Measurements from ENCODE around the gene POM121L12.

The POM121L12 gene

DNA sequence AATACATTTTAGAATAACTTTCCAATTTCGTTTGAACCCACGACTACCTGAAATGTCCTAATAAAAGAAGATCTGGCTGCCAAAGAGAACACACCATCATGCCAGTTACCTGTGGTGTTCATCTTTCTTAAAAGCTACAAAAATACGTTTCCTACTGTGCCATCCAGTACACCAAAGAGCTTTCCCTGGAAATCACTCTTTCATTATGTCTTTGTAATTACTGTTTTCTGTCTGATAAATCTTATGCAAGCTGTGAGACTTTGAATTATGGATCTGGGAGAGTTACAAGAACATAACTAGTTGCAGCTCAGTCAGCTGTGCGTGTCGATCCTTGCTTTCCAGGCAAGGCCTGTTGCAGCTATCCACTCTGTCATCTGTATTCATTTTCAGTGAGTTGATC is 12.5 kb upstream of the POM121L12 start:
- Histone ChIP-seq H3K9ac (no peak overlapping the region), H3K4me3 (no peak overlapping the region), H3K27ac (no peak overlapping the region), H3K27me3 (no peaks in the 10 kb centered on the region), H3K9me3 (no peaks in the 10 kb centered on the region), H3K36me3 (no peaks in the 10 kb centered on the region), H4K20me1 (no peaks in the 10 kb centered on the region), H3K4me2 (no peak overlapping the region), H3K4me1 (no peaks in the 10 kb centered on the region)
- no peak for TF ChIP-seq Cebpa-rat (IDR thresholded peaks at IDR 0.05)

GRCh38 chr7:53048638-53049037 is 13.2 kb downstream of the POM121L12 start:
- no peak overlapping the region for H3K4me3 ChIP-seq
- no peaks in the 10 kb centered on the region for H4K20me1 ChIP-seq
- no peak for TF ChIP-seq Cebpa-rat (IDR thresholded peaks at IDR 0.05)
- no peak overlapping the region for H3K27ac ChIP-seq
- no peak overlapping the region for H3K4me2 ChIP-seq
- no peak overlapping the region for H3K9ac ChIP-seq
- H3K9me3 ChIP-seq: no peaks in the 10 kb centered on the region
- H3K4me1 ChIP-seq: no peaks in the 10 kb centered on the region
- H3K27me3 ChIP-seq: no peaks in the 10 kb centered on the region
- H3K36me3 ChIP-seq: no peaks in the 10 kb centered on the region

DNA sequence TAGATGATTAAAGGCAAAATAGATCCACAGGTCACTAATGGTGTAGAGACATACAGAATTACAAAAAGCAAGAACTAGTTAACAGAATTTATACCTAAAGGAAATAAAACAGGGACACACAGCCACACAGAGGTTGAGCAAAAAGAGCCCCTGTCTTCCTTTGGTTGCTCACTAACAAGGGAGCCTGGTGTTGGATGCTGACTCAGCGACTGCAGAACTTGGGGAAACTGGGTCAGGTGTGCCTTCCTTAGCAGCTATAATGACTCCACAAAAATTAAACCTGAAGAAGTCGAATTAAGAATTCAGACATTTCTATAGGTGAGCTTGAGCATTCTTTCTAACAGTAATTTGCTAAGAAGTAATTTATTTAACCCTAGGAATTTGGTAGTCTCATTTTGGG is 15.0 kb downstream of the POM121L12 start:
- H3K4me2 ChIP-seq: no peak overlapping the region
- H3K27ac ChIP-seq: no peak overlapping the region
- H3K9ac ChIP-seq: no peak overlapping the region
- no peaks in the 10 kb centered on the region for H4K20me1 ChIP-seq
- no peak overlapping the region for H3K4me3 ChIP-seq
- H3K36me3 ChIP-seq: no peaks in the 10 kb centered on the region
- no peaks in the 10 kb centered on the region for H3K27me3 ChIP-seq
- H3K9me3 ChIP-seq: no peaks in the 10 kb centered on the region
- TF ChIP-seq Cebpa-rat (IDR thresholded peaks at IDR 0.05): no peak
- no peaks in the 10 kb centered on the region for H3K4me1 ChIP-seq

DNA sequence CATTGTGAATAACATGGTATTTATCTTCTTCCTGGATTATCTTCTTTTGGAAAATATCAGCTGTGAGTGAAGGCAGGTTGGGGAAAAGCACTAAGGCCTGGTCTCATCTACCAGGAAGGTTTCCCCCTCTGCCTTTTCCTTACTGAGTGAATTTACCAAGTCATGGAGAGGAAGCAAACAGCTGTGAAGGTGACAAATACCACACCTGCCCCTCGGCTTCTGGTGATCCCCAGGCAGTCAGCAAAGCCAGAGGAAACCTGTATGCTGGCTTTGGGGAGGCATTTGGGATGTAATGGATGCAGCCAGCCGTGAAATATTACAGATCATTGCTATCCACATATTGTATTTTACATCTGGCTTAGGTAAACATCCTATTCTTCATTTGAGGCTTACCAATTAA is 24.2 kb downstream of the POM121L12 start:
- no peak overlapping the region for H3K27ac ChIP-seq
- no peaks in the 10 kb centered on the region for H3K27me3 ChIP-seq
- no peaks in the 10 kb centered on the region for H3K9me3 ChIP-seq
- H3K4me2 ChIP-seq: no peak overlapping the region
- H4K20me1 ChIP-seq: no peaks in the 10 kb centered on the region
- H3K9ac ChIP-seq: no peak overlapping the region
- H3K4me1 ChIP-seq: no peaks in the 10 kb centered on the region
- TF ChIP-seq Cebpa-rat (IDR thresholded peaks at IDR 0.05): no peak
- H3K36me3 ChIP-seq: no peaks in the 10 kb centered on the region
- H3K4me3 ChIP-seq: no peak overlapping the region

DNA sequence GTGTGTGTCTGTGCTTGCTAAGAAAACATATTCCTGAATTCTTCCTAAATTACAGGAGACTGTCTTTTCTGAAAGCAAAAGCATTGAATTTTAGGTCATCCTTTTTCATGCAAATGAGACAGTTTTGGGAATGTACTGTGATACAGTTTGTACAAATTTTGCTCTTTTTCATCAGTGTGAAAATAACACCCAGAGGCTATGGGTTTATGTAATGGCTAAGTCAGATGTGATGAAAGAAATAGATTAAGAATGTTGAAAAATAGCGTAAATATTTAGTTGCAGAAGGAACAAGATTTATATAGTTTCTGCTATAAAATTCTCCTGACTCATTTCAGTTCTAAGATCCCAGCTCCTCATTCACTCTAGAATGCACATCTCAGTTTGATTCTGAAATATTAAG is 24.6 kb downstream of the POM121L12 start:
- Histone ChIP-seq H3K9ac (no peak overlapping the region), H3K4me3 (no peak overlapping the region), H3K4me2 (no peak overlapping the region), H3K27ac (no peak overlapping the region), H4K20me1 (no peaks in the 10 kb centered on the region), H3K9me3 (no peaks in the 10 kb centered on the region), H3K36me3 (no peaks in the 10 kb centered on the region), H3K4me1 (no peaks in the 10 kb centered on the region), H3K27me3 (no peaks in the 10 kb centered on the region)
- TF ChIP-seq Cebpa-rat (IDR thresholded peaks at IDR 0.05): no peak

DNA sequence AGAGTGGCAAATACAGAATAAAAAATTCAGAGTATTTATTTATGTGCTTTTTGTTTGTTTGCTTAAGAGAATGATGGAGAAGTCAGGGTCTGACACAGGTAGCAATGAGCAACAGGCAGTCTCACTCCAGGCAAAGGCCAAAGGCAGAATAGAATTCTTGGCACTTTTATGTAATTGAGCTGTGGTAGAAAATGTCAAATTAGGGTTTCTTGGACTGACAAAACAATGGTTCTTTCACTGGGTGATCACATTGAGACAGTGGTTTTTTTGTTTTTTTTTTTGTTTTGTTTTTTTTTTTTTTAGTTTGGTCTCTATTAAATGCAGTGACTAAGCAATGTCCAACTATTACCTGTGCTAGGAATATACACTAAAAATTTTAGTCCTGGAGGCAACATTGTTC is 27.4 kb downstream of the POM121L12 start:
- H3K4me2 ChIP-seq: no peak overlapping the region
- no peaks in the 10 kb centered on the region for H3K4me1 ChIP-seq
- no peaks in the 10 kb centered on the region for H3K36me3 ChIP-seq
- no peaks in the 10 kb centered on the region for H3K27me3 ChIP-seq
- H4K20me1 ChIP-seq: no peaks in the 10 kb centered on the region
- no peaks in the 10 kb centered on the region for H3K9me3 ChIP-seq
- TF ChIP-seq Cebpa-rat (IDR thresholded peaks at IDR 0.05): no peak
- no peak overlapping the region for H3K27ac ChIP-seq
- no peak overlapping the region for H3K4me3 ChIP-seq
- H3K9ac ChIP-seq: no peak overlapping the region

DNA sequence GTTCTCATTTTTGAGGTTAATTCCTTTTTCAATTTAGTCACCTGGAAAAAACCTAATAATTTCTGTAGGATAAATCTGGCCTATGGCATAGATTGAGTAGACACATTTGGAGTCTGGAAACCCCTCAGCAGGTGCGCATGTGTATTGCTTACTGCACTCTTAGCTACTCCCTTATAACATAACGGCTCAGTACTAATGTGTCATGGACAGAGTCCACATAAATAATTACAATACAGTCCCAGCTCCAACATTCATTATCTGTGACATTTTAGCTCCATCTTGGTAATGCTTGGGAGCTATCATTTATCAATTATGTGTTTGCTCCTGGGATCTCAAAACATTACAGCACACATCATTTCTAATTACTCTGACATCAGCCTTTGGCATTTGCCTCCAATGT is 33.2 kb downstream of the POM121L12 start:
- Histone ChIP-seq H4K20me1 (no peaks in the 10 kb centered on the region), H3K27ac (no peak overlapping the region), H3K36me3 (no peaks in the 10 kb centered on the region), H3K4me2 (no peak overlapping the region), H3K9me3 (no peaks in the 10 kb centered on the region), H3K9ac (no peak overlapping the region), H3K4me3 (no peak overlapping the region), H3K4me1 (no peaks in the 10 kb centered on the region), H3K27me3 (no peaks in the 10 kb centered on the region)
- no peak for TF ChIP-seq Cebpa-rat (IDR thresholded peaks at IDR 0.05)

DNA sequence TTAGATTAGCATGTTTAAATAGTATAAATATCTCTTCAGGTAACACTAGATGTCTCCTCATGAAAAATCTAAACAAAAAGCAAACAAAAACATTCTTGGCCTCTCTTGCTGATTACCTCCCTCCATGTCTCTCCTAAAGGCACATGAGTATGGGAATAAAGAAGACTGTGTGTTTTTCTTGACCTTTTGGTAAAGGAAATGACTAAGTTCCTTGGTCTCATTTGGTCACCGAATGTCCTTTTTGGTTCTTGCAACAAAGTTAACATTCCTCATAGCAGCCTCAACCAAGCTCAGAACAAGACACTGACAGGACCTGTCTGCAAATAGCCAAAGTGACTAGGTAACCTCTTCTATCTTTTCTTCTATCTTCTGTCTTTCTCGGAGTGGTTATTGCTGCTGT is 35.5 kb downstream of the POM121L12 start:
- Histone ChIP-seq H3K27ac (no peak overlapping the region), H3K4me2 (no peak overlapping the region), H3K4me3 (no peak overlapping the region), H3K36me3 (no peaks in the 10 kb centered on the region), H4K20me1 (no peaks in the 10 kb centered on the region), H3K4me1 (no peaks in the 10 kb centered on the region), H3K9ac (no peak overlapping the region), H3K27me3 (no peaks in the 10 kb centered on the region), H3K9me3 (no peaks in the 10 kb centered on the region)
- TF ChIP-seq Cebpa-rat (IDR thresholded peaks at IDR 0.05): no peak

All from BLaER1 (cell line).